ENCODE data around the gene JKAMP.

JKAMP gene

DNA sequence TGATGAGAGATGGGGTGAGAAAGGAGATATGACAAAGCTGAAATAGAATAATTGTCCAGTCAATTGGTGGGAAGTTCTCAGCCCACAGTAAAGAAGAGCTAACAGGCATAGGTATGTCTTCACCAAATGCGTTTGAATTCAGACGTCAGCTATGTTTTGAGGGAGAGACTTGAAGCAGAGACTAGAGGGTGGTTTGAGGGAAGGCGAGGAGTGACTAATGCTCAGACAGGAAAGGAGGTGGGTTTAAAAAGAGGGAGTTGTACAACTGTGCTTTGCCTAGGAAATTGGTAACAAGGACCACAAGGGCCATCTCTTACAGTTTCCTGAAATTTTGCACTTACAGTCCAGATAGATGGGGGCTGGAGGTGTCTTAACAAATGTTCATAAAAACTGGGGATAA lies 6.4 kb downstream of the JKAMP start:
- Histone ChIP-seq H3K36me3 (replicated peaks; ENCODE audit: insufficient read depth, low read length) (no peaks in the 10 kb centered on the region), H3K4me1 (ENCODE audit: low read length) (no peaks in the 10 kb centered on the region), H3K27me3 (replicated peaks; ENCODE audit: insufficient read depth, low read length) (no peaks in the 10 kb centered on the region), H3K9ac (ENCODE audit: low read length) (no peak overlapping the region), H2AFZ (ENCODE audit: low read length) (no peak overlapping the region), H3K79me2 (ENCODE audit: low read length) (peaks cover 6% of the 10 kb centered on the region), H3K4me3 (ENCODE audit: low read length) (no peak overlapping the region), H3F3A (ENCODE audit: insufficient read depth, low read length) (no peaks in the 10 kb centered on the region), H3K9me3 (replicated peaks; ENCODE audit: insufficient read depth, low read length) (no peaks in the 10 kb centered on the region), H3K4me2 (ENCODE audit: low read depth, low read length) (no peak overlapping the region), H3K9me2 (replicated peaks; ENCODE audit: insufficient read depth, low read length) (no peaks in the 10 kb centered on the region), H4K20me1 (ENCODE audit: insufficient read depth, low read length) (no peaks in the 10 kb centered on the region), H3K27ac (ENCODE audit: low read length) (no peak overlapping the region)
- DNase-seq: no peak
- TF ChIP-seq EZH2phosphoT487 (IDR thresholded peaks at IDR 0.05; ENCODE audit: low read length) (no peak), CTCF (IDR thresholded peaks at IDR 0.05; ENCODE audit: low read length) (no peak), EZH2 (optimal IDR thresholded peaks at IDR 0.05; ENCODE audit: low read depth, low read length) (no peak)

DNA sequence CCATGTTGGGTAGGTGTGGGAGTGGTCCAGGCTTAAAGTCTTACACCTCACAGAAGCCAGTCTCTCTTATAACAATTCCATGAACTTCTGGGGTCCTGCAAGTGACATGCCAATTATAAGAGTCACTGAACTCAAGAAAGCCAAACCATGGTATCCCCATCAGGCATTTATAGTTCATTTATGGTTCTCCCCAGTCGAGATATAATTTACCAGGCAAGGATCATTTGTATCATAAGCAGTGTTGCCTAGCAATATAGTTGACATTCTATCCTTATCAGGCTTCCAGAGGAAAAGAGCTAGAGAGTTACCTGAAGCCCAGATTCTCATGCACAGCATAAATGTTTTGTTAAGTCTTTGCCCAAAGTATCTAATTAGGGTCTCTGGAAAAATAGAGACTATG lies 8.1 kb downstream of the JKAMP start:
- TF ChIP-seq EZH2 (optimal IDR thresholded peaks at IDR 0.05; ENCODE audit: low read depth, low read length) (no peak), EZH2phosphoT487 (IDR thresholded peaks at IDR 0.05; ENCODE audit: low read length) (no peak), CTCF (IDR thresholded peaks at IDR 0.05; ENCODE audit: low read length) (no peak)
- Histone ChIP-seq H3K9me2 (replicated peaks; ENCODE audit: insufficient read depth, low read length) (no peaks in the 10 kb centered on the region), H3K27ac (ENCODE audit: low read length) (no peak overlapping the region), H3F3A (ENCODE audit: insufficient read depth, low read length) (no peaks in the 10 kb centered on the region), H3K79me2 (ENCODE audit: low read length) (no peaks in the 10 kb centered on the region), H4K20me1 (ENCODE audit: insufficient read depth, low read length) (no peaks in the 10 kb centered on the region), H2AFZ (ENCODE audit: low read length) (no peak overlapping the region), H3K27me3 (replicated peaks; ENCODE audit: insufficient read depth, low read length) (no peaks in the 10 kb centered on the region), H3K36me3 (replicated peaks; ENCODE audit: insufficient read depth, low read length) (no peaks in the 10 kb centered on the region), H3K9me3 (replicated peaks; ENCODE audit: insufficient read depth, low read length) (no peaks in the 10 kb centered on the region), H3K4me2 (ENCODE audit: low read depth, low read length) (no peak overlapping the region), H3K4me3 (ENCODE audit: low read length) (no peak overlapping the region), H3K4me1 (ENCODE audit: low read length) (no peaks in the 10 kb centered on the region), H3K9ac (ENCODE audit: low read length) (no peak overlapping the region)
- no peak for DNase-seq

GRCh38 chr14:59500732-59501131 lies 16.4 kb downstream of the JKAMP start:
- H2AFZ ChIP-seq (ENCODE audit: low read length): no peak overlapping the region
- TF ChIP-seq EZH2 (optimal IDR thresholded peaks at IDR 0.05; ENCODE audit: low read depth, low read length) (no peak), CTCF (IDR thresholded peaks at IDR 0.05; ENCODE audit: low read length) (no peak), EZH2phosphoT487 (IDR thresholded peaks at IDR 0.05; ENCODE audit: low read length) (no peak)
- no peaks in the 10 kb centered on the region for H3K79me2 ChIP-seq (ENCODE audit: low read length)
- H3K36me3 ChIP-seq (replicated peaks; ENCODE audit: insufficient read depth, low read length): no peaks in the 10 kb centered on the region
- no peaks in the 10 kb centered on the region for H4K20me1 ChIP-seq (ENCODE audit: insufficient read depth, low read length)
- no peak overlapping the region for H3K4me2 ChIP-seq (ENCODE audit: low read depth, low read length)
- H3K4me3 ChIP-seq (ENCODE audit: low read length): no peak overlapping the region
- no peak for DNase-seq
- no peak overlapping the region for H3K9ac ChIP-seq (ENCODE audit: low read length)
- H3K4me1 ChIP-seq (ENCODE audit: low read length): no peaks in the 10 kb centered on the region
- H3K27me3 ChIP-seq (replicated peaks; ENCODE audit: insufficient read depth, low read length): no peaks in the 10 kb centered on the region
- no peaks in the 10 kb centered on the region for H3F3A ChIP-seq (ENCODE audit: insufficient read depth, low read length)
- H3K27ac ChIP-seq (ENCODE audit: low read length): no peak overlapping the region
- H3K9me3 ChIP-seq (replicated peaks; ENCODE audit: insufficient read depth, low read length): no peaks in the 10 kb centered on the region
- no peaks in the 10 kb centered on the region for H3K9me2 ChIP-seq (replicated peaks; ENCODE audit: insufficient read depth, low read length)
